NCI-H1417 (cell line): ENCODE results near the gene PARD3.

Experiments
- DNase-seq, 3 experiments: peaks; one replicate each; lab custom pipeline; 2025; lab: John Stamatoyannopoulos, UW

Gene PARD3

GRCh38 chr10:34581801-34582532 lies 233.1 kb downstream of the PARD3 start:
- no peak for DNase-seq

- DNase-seq: no peak
These were observed 234.5 kb downstream of the PARD3 start for GRCh38 chr10:34580643-34581042.

- no peak for DNase-seq
These were observed 234.9 kb downstream of the PARD3 start for GRCh38 chr10:34580214-34580613.

GRCh38 chr10:34578468-34578867 lies 236.6 kb downstream of the PARD3 start:
- no peak for DNase-seq

- peak in 2 of 3 experiments; percentile 17 to 61 for DNase-seq
These were observed 238.3 kb downstream of the PARD3 start for GRCh38 chr10:34576797-34577196.

- no peak for DNase-seq
These were observed 239.2 kb downstream of the PARD3 start for GRCh38 chr10:34575882-34576281.

GRCh38 chr10:34574353-34574934 lies 240.7 kb downstream of the PARD3 start:
- no peak for DNase-seq

GRCh38 chr10:34570887-34571286 lies 244.2 kb downstream of the PARD3 start:
- DNase-seq: no peak

GRCh38 chr10:34567659-34568253 lies 247.3 kb downstream of the PARD3 start:
- DNase-seq: peak in 2 of 3 experiments; percentile 29 to 74

- no peak for DNase-seq
These were observed 249.2 kb downstream of the PARD3 start for GRCh38 chr10:34565934-34566333.

GRCh38 chr10:34558093-34558583 lies 257.0 kb downstream of the PARD3 start:
- no peak for DNase-seq

- DNase-seq: no peak
These were observed 257.9 kb downstream of the PARD3 start for GRCh38 chr10:34557173-34557572.

GRCh38 chr10:34555653-34556052 lies 259.4 kb downstream of the PARD3 start:
- no peak for DNase-seq

- DNase-seq: no peak
These were observed 261.3 kb downstream of the PARD3 start for GRCh38 chr10:34553747-34554146.

GRCh38 chr10:34551295-34551694 lies 263.8 kb downstream of the PARD3 start:
- no peak for DNase-seq

GRCh38 chr10:34549953-34550352 lies 265.1 kb downstream of the PARD3 start:
- no peak for DNase-seq

GRCh38 chr10:34549001-34549400 lies 266.1 kb downstream of the PARD3 start:
- no peak for DNase-seq

- no peak for DNase-seq
These were observed 266.6 kb downstream of the PARD3 start for GRCh38 chr10:34548466-34548865.

GRCh38 chr10:34547695-34548094 lies 267.4 kb downstream of the PARD3 start:
- DNase-seq: no peak

GRCh38 chr10:34547291-34547690 lies 267.8 kb downstream of the PARD3 start:
- DNase-seq: peak in 1 of 3 experiments; percentile 47

GRCh38 chr10:34544400-34544799 lies 270.7 kb downstream of the PARD3 start:
- peak in 1 of 3 experiments; percentile 25 for DNase-seq

- peak in 1 of 3 experiments; percentile 38 for DNase-seq
These were observed 271.4 kb downstream of the PARD3 start for GRCh38 chr10:34543716-34544115.

- no peak for DNase-seq
These were observed 274.6 kb downstream of the PARD3 start for GRCh38 chr10:34540492-34540891.
